OCI-M2 (cell line): ENCODE data around the gene PDE4A.
A peak's percentile ranks its signal among the peaks of the same experiment; 100 is the strongest.
"Not testable (repeated sequence)": the region's sequence is repeated elsewhere in the genome, so short reads cannot be mapped to it uniquely, and the experiment has no call there.

Source experiments
- DNase-seq: peaks from one replicate; lab custom pipeline; 2025; ENCODE audit not compliant: unreplicated experiment; lab: John Stamatoyannopoulos, UW

PDE4A gene

DNA sequence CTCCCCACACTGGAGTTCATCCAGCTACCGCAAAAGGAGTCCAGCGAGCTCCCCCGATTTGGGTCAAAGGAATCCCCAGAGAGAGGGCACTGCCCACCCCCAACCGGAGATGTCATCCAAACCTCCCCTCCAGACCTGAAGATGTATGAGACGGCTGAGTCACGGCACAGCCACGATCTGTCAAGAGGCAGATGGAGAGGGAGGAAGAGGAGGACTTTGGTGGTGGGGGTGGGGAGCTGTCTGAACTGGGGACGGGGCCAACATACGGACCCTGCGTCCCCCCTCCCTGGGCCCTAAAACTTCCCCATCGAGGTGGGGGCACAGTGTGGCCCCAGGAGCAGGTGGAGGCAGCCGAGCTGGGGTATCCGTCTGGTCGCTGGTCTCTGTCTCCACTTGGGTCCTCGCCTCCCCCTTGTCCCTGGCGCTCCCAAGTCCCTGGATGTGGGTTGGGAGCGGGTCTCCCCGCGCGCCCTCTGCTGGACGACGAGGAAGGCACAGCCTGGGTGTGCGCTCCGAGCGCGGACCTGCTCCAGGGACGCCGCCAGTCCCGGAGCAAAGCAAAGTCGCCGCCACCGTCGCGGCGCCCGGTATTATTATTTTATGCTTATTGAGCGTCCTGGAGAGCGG lies 3.8 kb downstream of the PDE4A start:
- DNase-seq: peak; percentile 99

DNA sequence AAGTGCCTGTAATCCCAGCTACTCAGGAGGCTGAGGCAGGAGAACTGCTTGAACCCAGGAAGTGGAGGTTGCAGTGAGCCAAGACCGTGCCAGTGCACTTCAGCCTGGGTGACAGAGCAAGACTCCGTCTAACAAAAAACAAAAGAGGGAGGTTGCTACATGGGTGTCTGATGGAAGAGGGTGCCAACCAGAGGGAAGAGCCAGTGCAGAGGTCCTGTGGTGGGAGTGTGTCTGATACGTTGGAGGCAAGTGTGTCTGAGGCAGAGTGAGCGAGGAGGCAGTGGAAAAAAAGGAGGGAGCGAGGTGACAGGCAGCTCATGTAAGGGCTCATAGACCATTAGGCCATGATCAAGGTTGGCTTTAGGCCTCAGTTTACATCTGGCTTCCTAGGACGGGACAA lies 6.8 kb downstream of the PDE4A start:
- no peak for DNase-seq

GRCh38 chr19:10428996-10429381 lies 8.7 kb downstream of the PDE4A start:
- no peak for DNase-seq

DNA sequence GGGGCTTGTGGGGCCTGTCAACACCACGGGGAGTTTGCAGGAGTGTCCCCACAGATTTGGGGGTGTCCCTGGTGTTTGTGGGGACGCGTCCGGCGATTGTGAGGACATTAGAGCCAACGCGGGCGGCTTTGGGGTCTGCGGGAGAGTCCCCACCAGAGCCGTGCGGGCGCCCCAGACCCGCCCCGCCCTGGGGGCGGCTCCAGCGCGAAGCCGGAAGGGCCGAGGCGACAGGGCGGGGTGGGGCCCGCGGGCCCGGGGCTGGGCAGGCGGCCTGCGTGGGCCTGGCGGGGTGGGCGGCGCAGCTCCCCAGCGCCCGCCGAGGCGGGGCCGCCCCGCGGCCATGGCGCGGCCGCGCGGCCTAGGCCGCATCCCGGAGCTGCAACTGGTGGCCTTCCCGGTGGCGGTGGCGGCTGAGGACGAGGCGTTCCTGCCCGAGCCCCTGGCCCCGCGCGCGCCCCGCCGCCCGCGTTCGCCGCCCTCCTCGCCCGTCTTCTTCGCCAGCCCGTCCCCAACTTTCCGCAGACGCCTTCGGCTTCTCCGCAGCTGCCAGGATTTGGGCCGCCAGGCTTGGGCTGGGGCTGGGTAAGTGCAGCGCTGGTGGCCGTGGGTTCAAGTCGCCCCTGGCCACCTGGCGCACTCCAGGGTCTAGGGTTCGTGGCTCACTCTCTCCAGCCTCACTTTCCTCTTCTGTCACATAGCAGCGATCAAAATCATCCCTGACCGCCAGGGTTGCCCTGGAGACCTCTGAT lies 10.3 kb downstream of the PDE4A start:
- DNase-seq: peak; percentile 78

- no peak for DNase-seq
Measured at GRCh38 chr19:10431254-10431942, 11.1 kb downstream of the PDE4A start.

DNA sequence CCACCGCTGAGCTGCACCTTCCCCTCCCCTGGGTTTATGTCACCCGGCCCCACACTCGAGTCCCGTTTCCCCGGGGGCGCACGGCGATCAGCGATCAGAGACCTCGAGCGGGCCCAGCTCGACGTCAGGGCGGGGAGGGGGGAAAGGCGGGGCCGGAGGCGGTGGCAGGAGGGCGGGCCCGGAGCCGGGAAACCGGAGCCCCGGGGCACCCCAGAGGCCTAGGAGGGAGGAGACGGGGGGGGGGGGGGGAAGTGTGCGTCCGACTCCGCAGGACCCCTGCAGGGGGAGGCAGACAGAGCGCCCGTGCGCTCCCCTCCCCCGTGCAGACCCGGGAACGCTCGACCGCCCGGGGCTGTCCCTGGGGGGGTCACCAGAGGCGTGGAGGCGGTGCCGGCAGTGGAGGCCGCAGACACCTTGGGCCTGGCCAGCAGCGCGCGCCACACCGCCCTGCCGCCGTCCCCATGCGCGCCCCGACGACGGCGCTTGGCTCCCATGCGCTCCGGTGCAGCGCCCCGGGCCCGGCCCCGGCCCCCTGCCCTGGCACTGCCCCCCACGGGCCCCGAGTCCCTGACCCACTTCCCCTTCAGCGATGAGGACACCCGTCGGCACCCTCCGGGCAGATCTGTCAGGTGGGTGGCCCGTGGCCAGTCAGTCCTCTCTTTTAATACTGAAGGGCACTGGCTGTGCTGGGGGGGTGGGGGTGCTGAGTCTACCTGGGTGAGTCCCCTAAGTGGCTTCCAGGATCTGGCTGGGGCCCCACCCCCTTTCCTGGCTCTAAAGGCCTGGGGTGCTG lies 11.8 kb downstream of the PDE4A start:
- DNase-seq: no peak

DNA sequence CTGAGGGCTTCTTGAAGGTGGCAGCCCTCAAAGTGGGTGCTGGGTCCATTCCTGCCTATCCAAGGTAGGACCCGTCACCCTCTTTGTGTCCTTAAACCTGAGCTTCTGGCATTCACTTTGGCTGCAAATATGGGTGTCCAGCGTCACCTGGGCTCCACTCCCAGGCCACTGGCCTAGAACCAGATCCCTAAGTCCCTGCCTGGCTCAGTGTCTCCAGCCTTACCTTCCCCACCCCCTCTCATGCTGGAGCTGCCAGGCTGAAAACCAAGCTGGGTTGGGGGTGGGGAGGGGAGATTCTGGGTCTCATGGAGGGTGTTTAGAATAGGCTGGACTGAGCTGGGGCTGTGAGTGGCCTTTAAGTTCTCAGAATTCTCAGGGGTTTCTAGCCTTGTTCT lies 12.4 kb downstream of the PDE4A start:
- DNase-seq: no peak

- DNase-seq: no peak
Measured at GRCh38 chr19:10433131-10433536, 12.8 kb downstream of the PDE4A start.

DNA sequence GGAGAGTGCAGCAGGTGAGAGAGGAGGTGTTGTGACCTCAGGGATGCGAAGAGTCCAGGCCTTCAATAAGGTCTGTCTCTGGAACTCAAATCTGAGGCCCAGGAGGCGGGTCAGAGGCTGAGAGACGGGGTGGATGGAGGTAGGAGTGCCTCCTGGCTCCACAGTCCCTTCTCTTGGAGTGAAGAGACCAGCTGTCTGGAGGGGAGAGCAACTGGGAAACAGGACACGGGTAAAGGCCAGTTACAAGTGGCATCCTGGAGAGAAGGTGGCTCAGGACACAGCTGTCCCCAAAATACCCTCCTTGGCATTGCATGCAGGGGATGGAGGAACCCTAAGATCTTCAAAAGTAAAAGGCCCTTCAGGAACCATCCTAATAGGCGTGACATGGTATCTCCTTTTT lies 19.2 kb downstream of the PDE4A start:
- no peak for DNase-seq

- no peak for DNase-seq
Measured at GRCh38 chr19:10442698-10443097, 22.4 kb downstream of the PDE4A start.

DNA sequence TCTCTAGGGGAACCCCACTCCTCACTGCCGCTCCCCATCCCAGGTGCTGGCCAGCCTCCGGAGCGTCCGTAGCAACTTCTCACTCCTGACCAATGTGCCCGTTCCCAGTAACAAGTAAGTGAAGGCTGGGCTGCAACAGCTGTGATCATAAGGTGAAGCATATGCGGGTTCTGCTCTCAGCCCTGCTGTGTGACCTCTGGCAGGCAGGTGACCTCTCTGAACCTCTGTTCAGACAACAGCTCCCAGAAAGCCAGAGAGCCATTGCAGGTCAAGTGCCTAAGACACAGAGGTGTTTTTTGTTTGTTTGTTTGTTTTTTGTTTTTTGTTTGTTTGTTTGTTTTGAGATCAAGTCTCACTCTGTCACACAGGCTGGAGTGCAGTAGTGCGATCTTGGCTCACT lies 28.7 kb downstream of the PDE4A start:
- DNase-seq: no peak

DNA sequence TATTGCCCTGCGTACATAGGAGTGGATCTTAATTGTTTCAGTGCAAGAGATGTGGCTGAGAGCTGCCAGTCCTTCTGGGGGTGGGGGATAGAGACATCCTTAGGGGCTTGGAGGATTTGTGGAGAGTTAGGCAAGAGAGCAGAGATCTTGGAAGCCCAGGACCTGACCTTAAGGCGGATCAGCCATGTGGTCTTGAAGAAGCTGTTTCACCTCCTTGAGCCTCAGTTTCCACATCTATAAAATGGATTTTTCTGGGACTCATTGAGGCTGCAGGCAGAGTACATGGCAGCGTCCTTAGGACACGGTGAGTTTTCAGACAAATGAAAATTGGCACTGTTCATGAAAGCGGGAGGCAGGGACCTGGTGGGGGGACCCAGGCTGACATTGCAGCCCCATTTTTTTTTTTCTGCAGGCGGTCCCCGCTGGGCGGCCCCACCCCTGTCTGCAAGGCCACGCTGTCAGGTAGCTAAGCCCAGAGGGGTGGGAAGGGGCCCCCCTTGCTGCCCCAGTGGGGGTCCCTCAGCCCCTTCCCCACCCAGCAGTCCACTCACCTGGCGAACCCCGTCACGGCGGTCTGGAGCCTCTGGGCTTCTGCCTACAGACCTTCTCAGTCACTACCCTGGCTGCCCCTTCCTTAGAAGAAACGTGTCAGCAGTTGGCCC lies 30.0 kb downstream of the PDE4A start:
- no peak for DNase-seq

- DNase-seq: no peak
Measured at GRCh38 chr19:10450853-10451609, 30.7 kb downstream of the PDE4A start.

DNA sequence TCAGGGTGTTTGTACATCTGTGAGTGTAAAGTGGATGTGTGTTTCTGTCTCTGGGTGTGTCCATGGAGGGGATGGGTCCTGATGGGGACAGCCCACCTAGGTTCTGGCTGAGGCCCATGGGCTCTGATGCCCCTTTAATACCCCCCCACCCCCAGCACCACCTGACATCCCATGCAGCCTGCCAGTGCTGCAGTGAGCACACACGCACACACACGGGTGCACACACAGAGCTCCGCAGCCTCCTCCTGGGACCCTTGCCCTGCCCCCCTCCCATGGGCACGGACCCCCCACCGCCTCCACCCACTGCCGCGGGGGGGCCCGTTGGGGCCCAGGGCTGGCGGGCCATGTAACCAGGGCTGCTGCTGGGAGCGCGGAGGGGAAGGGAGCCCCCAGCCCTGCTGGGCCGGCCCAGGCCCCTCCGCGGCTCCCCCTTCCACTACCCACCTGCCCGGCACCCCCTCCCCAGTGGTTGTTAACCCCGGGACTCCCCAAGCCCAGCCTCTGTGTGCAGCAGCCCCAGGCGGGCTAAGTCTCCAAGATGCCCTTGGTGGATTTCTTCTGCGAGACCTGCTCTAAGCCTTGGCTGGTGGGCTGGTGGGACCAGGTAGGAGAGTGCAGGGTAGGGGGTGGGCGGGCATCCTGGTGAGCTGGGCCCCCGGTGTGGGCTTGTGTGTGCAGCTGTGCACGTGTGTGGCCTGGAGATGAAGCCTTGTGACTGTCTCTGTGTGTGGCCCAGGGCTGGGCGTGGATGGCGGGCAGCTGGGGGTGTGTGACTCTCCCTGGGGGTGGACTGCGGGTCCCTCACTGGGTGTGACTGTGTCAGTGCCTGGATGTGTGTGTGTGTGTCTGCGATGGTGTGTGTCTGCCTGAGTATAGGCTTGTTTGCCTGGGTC lies 32.6 kb downstream of the PDE4A start:
- no peak for DNase-seq

DNA sequence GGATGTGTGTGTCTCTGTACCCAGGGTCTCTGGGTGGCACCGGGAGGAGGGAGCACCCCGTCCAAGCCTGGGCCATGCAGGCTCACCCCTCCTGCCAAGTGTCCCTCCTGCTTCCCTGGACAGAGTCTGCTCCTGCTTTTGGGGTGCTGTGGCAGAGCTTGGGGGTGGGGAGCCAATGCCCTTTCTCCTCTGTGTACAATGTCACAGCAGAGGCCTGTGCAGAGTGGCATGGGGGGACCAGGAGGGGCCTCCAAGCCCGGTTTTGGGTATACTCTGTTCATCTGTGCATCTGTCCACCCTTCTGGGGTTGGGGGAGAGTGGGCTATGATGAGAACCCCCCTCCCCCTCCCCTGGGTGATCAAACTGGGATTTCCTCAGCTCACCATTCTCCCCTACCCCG lies 33.5 kb downstream of the PDE4A start:
- DNase-seq: no peak

- DNase-seq: no peak
Measured at GRCh38 chr19:10454267-10454666, 33.9 kb downstream of the PDE4A start.

GRCh38 chr19:10458733-10459132 lies 38.4 kb downstream of the PDE4A start:
- DNase-seq: not testable (repeated sequence)

DNA sequence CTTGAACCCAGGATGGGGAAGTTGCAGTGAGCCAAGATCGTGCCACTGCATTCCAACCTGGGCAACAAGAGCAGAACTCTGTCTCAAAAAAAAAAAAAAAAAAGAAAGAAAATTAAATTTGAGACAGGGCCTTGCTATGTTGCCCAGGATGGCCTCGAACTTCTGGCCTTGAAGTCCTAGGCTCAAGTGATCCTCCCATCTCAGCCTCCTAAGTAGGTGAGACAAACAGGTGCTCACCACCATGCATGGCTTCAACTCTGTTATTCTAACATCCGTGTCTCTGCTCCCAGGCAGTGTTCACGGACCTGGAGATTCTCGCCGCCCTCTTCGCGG lies 40.3 kb downstream of the PDE4A start:
- no peak for DNase-seq
